Erythroblast (primary cell): ENCODE data around the gene CLEC2A.

Source experiments
- GATA1 ChIP-seq: IDR thresholded peaks from 2 replicates; pipeline ENCODE4 v1.6.1; 2011; ENCODE audit warnings: low read depth, mild to moderate bottlenecking, control low read depth, low read length, moderate library complexity
- POLR2A ChIP-seq: IDR thresholded peaks from 2 replicates; pipeline ENCODE4 v1.6.1; 2011; ENCODE audit warnings: mild to moderate bottlenecking, low read length

- no peak for TF ChIP-seq POLR2A
- no peak for TF ChIP-seq GATA1
Observed at GRCh38 chr12:9922429-9922828, 9.7 kb downstream of the CLEC2A start.
